ENCODE results near the gene SYVN1.
A peak's percentile ranks its signal among the peaks of the same experiment; 100 is the strongest.

Gene SYVN1

GRCh38 chr11:65087827-65088226 is 46.5 kb downstream of the SYVN1 start:
- no peak for DNase-seq (ENCODE audit: low read depth)

DNA sequence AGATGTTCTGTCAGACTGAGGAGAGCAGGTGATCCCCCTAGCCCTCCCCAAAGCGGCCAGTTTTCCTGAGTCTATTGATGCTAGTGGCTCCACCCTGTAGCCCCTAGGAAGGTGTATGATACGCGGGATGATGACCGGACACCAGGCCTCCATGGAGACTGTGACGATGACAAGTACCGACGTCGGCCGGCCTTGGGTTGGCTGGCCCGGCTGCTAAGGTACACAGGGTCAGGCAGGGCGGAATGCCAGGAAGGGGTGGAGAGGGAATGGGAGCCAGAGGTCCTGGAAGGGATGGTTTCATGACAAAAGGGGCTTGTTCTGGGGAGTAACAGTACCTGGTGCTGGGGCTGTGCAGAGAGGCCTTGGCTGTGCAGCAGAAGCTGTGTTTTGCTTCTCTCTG is 47.1 kb downstream of the SYVN1 start:
- no peak for DNase-seq (ENCODE audit: low read depth)

DNA sequence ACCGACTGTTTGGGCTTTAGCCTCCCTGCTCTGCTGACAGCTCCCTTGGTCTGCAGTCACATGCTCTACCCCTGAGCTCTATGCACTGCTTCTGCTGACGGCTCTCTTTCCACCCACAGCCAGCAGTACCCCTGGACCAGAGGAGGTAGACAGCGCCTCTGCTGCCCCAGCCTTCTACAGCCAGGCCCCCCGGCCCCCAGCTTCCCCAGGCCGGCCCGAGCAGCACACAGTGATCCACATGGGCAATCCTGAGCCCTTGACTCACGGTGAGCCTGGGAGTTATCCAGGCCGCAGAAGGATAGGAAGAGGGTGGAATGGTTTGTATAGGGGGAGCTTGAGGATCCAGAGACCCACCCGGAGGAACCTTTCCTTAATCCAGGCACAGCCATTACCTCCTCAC is 47.5 kb downstream of the SYVN1 start:
- no peak for DNase-seq (ENCODE audit: low read depth)

DNA sequence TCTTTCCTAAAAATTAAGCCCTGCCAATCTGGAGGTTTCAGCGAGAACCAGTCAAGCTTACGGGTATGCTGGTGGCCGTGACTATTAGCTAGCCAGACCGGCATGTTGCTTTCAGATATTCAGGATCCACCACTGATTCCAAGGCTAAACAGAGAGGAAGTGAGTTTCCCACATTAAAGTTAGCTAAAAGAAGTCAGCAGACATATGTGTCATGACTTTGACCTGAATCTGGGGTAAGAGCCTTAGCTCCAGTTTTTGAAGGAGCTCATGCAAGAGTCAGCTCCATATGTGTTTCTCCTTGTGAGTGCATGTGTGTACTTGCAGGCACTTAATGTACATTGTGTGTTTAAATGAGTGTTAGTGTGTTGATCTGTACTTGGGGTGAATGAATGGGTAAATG is 48.9 kb downstream of the SYVN1 start:
- no peak for DNase-seq (ENCODE audit: low read depth)

DNA sequence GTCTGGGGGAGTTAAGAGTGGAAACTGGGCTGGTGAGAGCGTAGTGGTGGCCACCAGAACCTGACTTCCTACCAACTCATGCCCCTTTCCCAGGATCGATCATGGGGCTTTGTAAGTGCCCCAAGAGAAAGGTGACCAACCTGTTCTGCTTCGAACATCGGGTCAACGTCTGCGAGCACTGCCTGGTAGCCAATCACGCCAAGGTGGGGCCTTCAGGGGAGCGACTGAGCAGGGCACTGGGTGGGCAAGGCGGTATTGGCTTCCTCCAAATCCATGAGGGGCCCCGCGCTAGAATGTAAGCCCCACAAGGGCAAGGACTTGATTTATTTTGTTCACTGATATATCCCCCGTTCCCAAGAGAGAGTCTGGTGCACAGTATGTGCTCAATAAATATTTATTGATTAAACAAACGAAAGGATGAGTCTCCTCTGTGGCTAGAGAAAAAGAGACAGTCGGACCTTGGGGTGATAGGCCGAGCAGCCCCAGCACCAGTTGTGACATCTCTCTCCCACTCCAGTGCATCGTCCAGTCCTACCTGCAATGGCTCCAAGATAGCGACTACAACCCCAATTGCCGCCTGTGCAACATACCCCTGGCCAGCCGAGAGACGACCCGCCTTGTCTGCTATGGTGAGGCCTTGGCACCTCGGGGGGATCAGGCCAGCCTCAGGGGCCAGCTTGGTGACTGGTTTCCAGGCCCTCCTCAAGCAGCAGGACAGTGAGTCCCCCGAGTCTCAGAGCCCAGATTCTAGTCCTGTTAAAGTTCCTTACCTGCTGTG is 49.5 kb downstream of the SYVN1 start:
- no peak for DNase-seq (ENCODE audit: low read depth)

DNA sequence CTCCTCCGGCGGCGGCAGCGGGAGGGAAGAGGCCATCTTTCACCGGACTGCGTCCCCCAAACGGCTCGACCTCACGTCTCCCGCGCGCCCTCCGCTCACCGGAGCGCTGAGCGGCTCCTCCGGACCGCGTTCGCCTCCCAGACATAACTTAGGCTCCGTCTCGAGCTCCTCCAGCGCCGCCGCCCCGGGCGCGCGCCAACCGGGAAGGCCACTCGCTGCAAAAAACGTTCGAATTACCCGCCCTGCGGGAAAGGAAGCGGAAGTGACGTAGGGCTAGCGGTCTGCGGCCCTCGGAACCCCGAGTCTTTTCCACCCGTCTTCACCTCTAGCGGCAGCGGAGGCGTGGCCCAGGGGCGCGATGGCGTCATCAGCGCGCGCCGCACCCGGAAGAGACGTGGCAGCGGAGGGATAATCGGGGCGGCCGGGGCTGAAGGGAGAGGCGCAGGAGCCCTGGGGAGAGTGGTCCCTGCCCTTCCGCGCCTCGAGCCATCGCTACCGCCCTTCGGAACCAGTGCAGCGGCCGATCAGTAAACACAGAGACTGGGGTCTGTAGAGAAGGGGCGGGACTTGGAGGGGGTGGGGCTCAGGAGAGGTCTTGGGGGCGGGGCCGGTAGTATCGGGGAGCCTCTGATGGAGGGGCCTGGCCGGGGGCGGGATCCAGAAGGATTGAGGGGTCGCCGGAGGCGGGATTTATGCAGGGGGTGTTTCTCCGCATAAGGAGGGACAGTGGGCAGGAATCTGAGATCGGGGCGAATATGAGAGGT is 50.3 kb downstream of the SYVN1 start, which contains the start of the genes CDCA5 and ZFPL1:
CDCA5 (minus strand) TSS at position 207 of the 764 bp plus-strand sequence; CDS start at position 145, 62 bp downstream.
ZFPL1 (plus strand) TSS at position 389 of the 764 bp plus-strand sequence. CDS start 477 bp downstream, outside the sequence.
- DNase-seq (ENCODE audit: low read depth) = peak; percentile 93

DNA sequence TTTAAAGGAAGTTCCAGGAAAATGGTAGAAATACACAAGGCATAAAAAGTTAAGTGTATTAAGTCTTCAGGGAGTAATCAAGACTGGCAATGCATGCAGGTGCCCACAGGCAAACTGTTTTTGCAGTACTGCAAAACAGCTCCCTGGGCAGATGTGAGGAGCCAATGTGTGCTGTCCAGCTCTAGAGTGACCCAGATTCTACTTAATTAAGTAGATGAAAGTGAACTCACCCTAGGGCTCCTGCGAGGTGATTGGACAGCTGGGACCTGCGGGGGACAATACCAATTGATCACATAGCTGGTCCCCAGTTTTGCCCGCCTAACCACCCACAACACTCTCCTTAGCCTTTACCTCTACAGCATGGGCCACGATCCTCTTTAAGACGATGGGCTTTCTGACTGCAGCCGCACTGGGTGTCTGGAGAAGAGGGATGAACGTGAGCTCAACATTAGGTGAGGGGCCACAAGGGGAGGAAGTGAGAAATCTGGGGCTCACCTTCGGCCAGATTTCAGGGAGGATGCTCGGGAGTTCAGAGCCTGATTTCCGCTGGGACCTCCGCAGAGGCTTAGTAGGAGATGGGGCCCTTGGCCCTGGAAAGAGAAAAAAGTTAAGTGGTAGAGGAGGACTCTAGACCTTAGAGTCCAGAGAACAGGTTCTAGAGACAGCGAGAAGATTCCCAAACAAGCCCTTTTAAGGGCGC is 51.0 kb downstream of the SYVN1 start:
- no peak for DNase-seq (ENCODE audit: low read depth)

DNA sequence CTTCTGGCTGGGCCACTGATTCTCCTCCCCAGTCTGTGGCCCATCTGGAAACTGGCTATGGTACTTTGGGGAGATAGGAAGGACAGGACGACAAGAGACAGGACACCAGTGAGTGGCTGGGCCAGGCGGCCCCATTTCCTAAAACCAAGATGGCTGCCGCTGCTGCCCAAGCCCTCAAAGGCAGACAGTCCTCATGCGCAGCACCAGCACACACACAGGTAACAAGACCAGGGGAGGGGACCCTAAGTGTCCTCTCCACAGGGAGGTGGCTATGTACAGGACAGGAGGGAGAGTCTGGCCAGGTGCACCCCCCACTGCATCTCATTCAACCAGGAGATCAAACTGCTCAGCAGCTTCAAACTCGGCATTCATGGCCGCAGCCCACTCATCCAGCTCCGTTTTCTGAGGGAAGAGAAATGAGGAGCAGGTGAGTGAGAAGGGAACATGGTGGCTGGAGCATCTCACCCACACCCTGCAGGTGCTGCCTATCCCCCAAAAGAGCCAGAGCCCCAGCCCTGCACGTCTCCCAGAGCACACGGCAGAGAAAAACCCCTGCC is 55.5 kb downstream of the SYVN1 start:
- DNase-seq (ENCODE audit: low read depth) = no peak

GRCh38 chr11:65078151-65078550 is 56.2 kb downstream of the SYVN1 start:
- DNase-seq (ENCODE audit: low read depth) = peak; percentile 55

GRCh38 chr11:65077451-65077850 is 56.9 kb downstream of the SYVN1 start:
- no peak for DNase-seq (ENCODE audit: low read depth)

All from stimulated activated CD4-positive, alpha-beta T cell treated with anti-CD3 and anti-CD28 coated beads, Interleukin-2, amount 100 ng/mL, for 4 hours (primary cell).